SK-N-MC (cell line): ENCODE results near the gene PRAMEF6.
"Not testable (repeated sequence)": the region's sequence is repeated elsewhere in the genome, so short reads cannot be mapped to it uniquely, and the experiment has no call there.

Experiments used
- DNase-seq: peaks from one replicate; pipeline ENCODE4 v3.0.0-alpha.2; 2011; ENCODE audit warnings: low read depth, low spot score
- H3K27ac ChIP-seq: fragments of 200-600 bp; sonication (generic); 2 replicates; pipeline ENCODE4 v1.5.1; 2016; ENCODE audit warnings: mixed run types
- H3K36me3 ChIP-seq: fragments of 200-600 bp; sonication (generic); 2 replicates; pipeline ENCODE4 v1.6.1; 2017; ENCODE audit warnings: antibody characterized with exemption, low read length, mixed read lengths; ENCODE audit not compliant: insufficient read depth
- H3K4me3 ChIP-seq: fragments of 200-600 bp; sonication (generic); 2 replicates; pipeline ENCODE4 v1.5.1; 2016
- H3K9ac ChIP-seq: fragments of 200-600 bp; sonication (generic); 2 replicates; pipeline ENCODE4 v1.8.0; 2017; ENCODE audit warnings: mixed run types, mixed read lengths; ENCODE audit not compliant: insufficient read length
- H3K9me3 ChIP-seq: fragments of 200-600 bp; sonication (generic); 2 replicates; pipeline ENCODE4 v1.6.1; 2017; ENCODE audit warnings: low read depth, mild to moderate bottlenecking, antibody characterized with exemption, low read length, moderate library complexity, mixed read lengths

PRAMEF6 gene

DNA sequence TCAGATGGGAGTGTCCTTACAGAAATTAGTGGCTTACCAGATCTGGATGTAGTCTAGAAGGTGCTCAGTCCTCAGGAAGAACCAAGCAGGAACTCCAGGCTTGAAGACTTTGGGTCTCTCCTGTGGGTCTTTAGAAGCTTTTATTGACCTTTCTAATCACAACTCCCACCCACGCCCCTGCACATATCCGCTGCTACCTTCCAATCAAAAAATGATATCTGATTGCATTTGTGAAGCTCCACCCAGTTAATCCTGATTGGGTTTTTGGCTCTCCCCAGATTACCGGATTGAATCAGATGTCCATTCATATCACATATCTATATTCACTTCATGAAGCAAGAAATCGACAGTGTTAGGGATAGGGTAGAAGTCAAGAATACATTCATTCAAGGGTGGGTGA, at the start of gene PRAMEF6:
Gene PRAMEF6 (minus strand): TSS at position 101 of the 400 bp plus-strand sequence. CDS start 5,062 bp downstream, outside the sequence.
- not testable (repeated sequence) for H3K36me3 ChIP-seq, H3K9me3 ChIP-seq, H3K9ac ChIP-seq, H3K4me3 ChIP-seq, H3K27ac ChIP-seq, DNase-seq

DNA sequence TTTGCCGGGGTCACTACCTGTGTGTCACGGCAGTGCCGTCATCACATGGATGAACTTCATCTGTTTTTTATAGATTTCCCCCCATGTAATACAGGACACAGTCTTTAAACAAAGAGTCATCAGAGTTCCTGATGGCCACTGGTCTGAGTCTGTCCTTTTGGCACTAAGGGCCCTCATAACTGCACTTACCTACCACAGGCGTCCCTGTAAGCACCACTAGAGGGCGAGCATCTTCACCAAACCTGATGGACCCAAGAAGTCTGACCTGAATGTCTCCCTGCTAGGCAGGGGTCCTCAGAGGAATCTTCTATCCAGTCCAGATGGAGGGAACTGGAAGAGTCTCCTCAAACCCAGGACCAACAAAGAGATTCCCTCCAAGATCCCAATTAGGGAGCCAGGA, 23.0 kb downstream of the PRAMEF6 start:
- not testable (repeated sequence) for DNase-seq, H3K9me3 ChIP-seq, H3K36me3 ChIP-seq, H3K4me3 ChIP-seq, H3K27ac ChIP-seq, H3K9ac ChIP-seq

DNA sequence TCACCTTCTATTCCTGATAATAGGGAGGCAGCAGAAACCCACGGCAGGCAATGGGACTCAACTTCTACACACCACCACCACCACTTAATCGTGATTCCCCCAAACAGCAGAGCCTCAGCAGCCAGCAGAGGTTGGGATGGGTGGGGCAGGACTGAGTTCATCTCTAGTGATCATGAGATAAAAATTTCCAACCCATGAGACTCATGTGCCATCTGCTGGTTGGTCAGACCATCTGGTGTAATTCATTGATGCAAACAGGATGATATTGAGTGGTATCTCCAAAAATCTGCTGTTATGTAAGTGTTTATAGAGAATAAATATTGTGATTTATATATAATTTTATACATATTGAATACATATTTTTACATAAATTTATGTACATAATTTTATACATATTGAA, 25.6 kb downstream of the PRAMEF6 start:
- not testable (repeated sequence) for H3K9me3 ChIP-seq, DNase-seq, H3K9ac ChIP-seq, H3K36me3 ChIP-seq, H3K27ac ChIP-seq, H3K4me3 ChIP-seq

- H3K9me3 ChIP-seq, DNase-seq, H3K36me3 ChIP-seq, H3K9ac ChIP-seq, H3K4me3 ChIP-seq, H3K27ac ChIP-seq: not testable (repeated sequence)
These were observed 31.1 kb downstream of the PRAMEF6 start, which contains the start of gene PRAMEF7 for GRCh38 chr1:12916310-12916709. PRAMEF7 (plus strand) TSS chr1:12916610; CDS start chr1:12917693, 1,083 bp downstream.

DNA sequence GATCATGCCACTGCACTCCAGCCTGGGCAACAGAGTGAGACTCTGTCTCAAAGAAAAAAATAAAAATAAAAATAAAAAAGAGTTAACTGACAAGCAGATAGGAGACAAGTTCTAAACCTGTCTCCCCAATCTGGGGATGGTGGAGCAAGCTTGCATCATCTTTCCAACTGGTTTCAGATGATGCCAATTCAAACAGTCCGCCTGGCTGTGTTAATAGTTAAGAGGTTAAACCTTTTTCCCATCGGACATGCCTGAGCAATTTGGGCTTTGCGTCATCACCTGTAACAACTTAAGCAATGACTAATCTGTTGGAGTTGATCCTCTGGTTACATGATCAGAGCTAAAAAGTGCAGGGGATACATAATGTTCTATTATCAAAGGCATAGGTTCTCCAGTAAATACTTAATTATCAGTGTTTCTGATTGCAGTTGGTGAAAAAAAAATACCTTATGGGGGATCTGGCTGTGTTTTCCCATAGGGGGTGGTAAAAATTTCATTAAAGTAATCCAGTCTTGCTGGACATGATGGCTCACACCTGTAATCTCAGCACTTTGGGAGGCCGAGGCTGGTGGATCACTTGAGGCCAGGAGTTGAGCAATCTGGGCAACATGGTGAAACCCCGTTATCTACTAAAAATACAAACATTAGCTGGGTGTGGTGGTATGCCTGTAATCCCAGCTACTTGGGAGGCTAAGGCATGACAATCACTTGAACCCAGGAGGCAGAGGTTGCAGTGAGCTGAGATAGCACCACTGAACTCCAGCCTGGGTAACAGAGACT, 43.4 kb downstream of the PRAMEF6 start:
- not testable (repeated sequence) for H3K36me3 ChIP-seq, H3K9me3 ChIP-seq, H3K9ac ChIP-seq, DNase-seq, H3K27ac ChIP-seq, H3K4me3 ChIP-seq

DNA sequence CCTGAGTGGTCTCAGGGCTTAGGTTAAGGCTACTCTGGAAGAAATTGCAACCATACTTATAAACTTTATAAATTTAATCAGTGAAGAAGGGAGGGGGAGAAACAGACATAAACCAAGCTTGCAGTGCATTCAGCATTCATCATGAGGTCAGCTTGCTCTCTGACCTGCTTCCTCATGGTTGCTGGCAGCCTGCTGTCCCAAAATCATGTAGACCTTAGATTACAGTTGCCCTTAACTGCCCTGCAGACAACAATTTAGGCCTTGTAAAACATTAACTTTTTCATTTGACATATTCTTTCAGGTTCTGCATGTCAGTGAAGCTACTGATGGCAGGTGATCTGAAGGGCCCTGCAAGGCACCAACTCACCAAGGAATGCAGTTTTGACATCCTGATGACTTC, 48.2 kb downstream of the PRAMEF6 start:
- DNase-seq, H3K27ac ChIP-seq, H3K4me3 ChIP-seq, H3K36me3 ChIP-seq, H3K9me3 ChIP-seq, H3K9ac ChIP-seq: not testable (repeated sequence)

DNA sequence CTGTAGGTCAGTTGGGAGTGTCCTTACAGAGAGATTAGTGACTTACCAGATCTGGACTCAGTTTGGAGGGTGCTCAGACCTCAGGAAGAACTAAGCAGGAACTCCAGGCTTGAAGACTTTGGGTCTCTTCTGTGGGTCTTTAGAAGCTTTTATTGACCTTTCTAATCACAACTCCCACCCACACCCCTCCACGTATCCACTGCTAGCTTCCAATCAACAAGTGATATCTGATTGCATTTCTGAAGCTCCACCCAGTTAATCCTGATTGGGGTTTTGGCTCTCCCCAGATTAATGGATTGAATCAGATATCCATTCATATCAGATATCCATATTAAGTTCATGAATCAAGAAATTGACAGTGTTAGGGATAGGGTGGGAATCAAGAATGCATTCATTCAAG, 49.2 kb downstream of the PRAMEF6 start, which contains the start of gene PRAMEF10:
Gene PRAMEF10 (minus strand): TSS at position 101 of the 400 bp plus-strand sequence. CDS start 2,423 bp downstream, outside the sequence.
- H3K27ac ChIP-seq, H3K4me3 ChIP-seq, H3K9me3 ChIP-seq, H3K36me3 ChIP-seq, DNase-seq, H3K9ac ChIP-seq: not testable (repeated sequence)
